ENCODE results near the gene MB. TPM values are rescaled to one million over a fixed set of nuclear protein-coding genes. Genes with fewer than 3 reads are reported as not detected.

The MB gene
- total RNA-seq, 1 experiment from 2014 or later: 0.30 TPM

- no peak for DNase-seq (ENCODE audit: low spot score)
- Histone ChIP-seq H3K4me3 (ENCODE audit: low read depth, low read length, poor library complexity, severe bottlenecking) (no peak overlapping the region), H3K27ac (ENCODE audit: low read depth, low read length, poor library complexity, severe bottlenecking) (no peak overlapping the region), H3K36me3 (ENCODE audit: insufficient read depth, low read length, poor library complexity, severe bottlenecking) (no peaks in the 10 kb centered on the region), H3K4me1 (ENCODE audit: insufficient read depth, low read length, poor library complexity, severe bottlenecking) (no peaks in the 10 kb centered on the region), H3K9me3 (ENCODE audit: low read depth, low read length, poor library complexity, severe bottlenecking) (no peaks in the 10 kb centered on the region), H3K27me3 (replicated peaks; ENCODE audit: insufficient read depth, low read depth, low read length, poor library complexity) (no peaks in the 10 kb centered on the region)
- no TSS peak for BruUV-seq (replicated peaks)
- ChIA-PET POLR2A (ENCODE audit: low non-redundant PET) (no interaction called here), CTCF (no interaction called here)
- TF ChIP-seq CTCF (conservative IDR thresholded peaks at IDR 0.05; ENCODE audit: low read depth, low read length) (no peak), EZH2 (IDR thresholded peaks at IDR 0.05; ENCODE audit: borderline replicate concordance, low read depth, low read length, poor library complexity, severe bottlenecking) (no peak)
- intact Hi-C loops (cut with micrococcal nuclease; ENCODE audit: unreplicated experiment): no loop called here
Measured at GRCh38 chr22:35604621-35605368, 12.3 kb downstream of the MB start.

GRCh38 chr22:35601743-35602615 lies 15.2 kb downstream of the MB start:
- Histone ChIP-seq H3K27ac (ENCODE audit: low read depth, low read length, poor library complexity, severe bottlenecking) (no peak overlapping the region), H3K4me1 (ENCODE audit: insufficient read depth, low read length, poor library complexity, severe bottlenecking) (no peaks in the 10 kb centered on the region), H3K9me3 (ENCODE audit: low read depth, low read length, poor library complexity, severe bottlenecking) (no peaks in the 10 kb centered on the region), H3K4me3 (ENCODE audit: low read depth, low read length, poor library complexity, severe bottlenecking) (no peak overlapping the region), H3K36me3 (ENCODE audit: insufficient read depth, low read length, poor library complexity, severe bottlenecking) (no peaks in the 10 kb centered on the region), H3K27me3 (replicated peaks; ENCODE audit: insufficient read depth, low read depth, low read length, poor library complexity) (no peaks in the 10 kb centered on the region)
- no peak for DNase-seq (ENCODE audit: low spot score)
- TF ChIP-seq CTCF (conservative IDR thresholded peaks at IDR 0.05; ENCODE audit: low read depth, low read length) (no peak), EZH2 (IDR thresholded peaks at IDR 0.05; ENCODE audit: borderline replicate concordance, low read depth, low read length, poor library complexity, severe bottlenecking) (no peak)
- intact Hi-C loops (cut with micrococcal nuclease; ENCODE audit: unreplicated experiment): no loop called here
- BruUV-seq (replicated peaks): no TSS peak
- POLR2A ChIA-PET (ENCODE audit: low non-redundant PET): no interaction called here
- CTCF ChIA-PET: no interaction called here

- BruUV-seq (replicated peaks): no TSS peak
- CTCF ChIA-PET: no interaction called here
Measured at GRCh38 chr22:35601013-35601580, 16.0 kb downstream of the MB start.

More at GRCh38 chr22:35601013-35601580, 16.0 kb downstream of the MB start:
- no peaks in the 10 kb centered on the region for H3K27me3 ChIP-seq (replicated peaks; ENCODE audit: insufficient read depth, low read depth, low read length, poor library complexity)
- no peak overlapping the region for H3K27ac ChIP-seq (ENCODE audit: low read depth, low read length, poor library complexity, severe bottlenecking)
- no peak for TF ChIP-seq EZH2 (IDR thresholded peaks at IDR 0.05; ENCODE audit: borderline replicate concordance, low read depth, low read length, poor library complexity, severe bottlenecking)
- TF ChIP-seq CTCF (conservative IDR thresholded peaks at IDR 0.05; ENCODE audit: low read depth, low read length): no peak
- no peaks in the 10 kb centered on the region for H3K4me1 ChIP-seq (ENCODE audit: insufficient read depth, low read length, poor library complexity, severe bottlenecking)
- H3K9me3 ChIP-seq (ENCODE audit: low read depth, low read length, poor library complexity, severe bottlenecking): no peaks in the 10 kb centered on the region
- intact Hi-C loops (cut with micrococcal nuclease; ENCODE audit: unreplicated experiment): no loop called here
- H3K36me3 ChIP-seq (ENCODE audit: insufficient read depth, low read length, poor library complexity, severe bottlenecking): no peaks in the 10 kb centered on the region
- POLR2A ChIA-PET (ENCODE audit: low non-redundant PET): no interaction called here
- no peak for DNase-seq (ENCODE audit: low spot score)
- H3K4me3 ChIP-seq (ENCODE audit: low read depth, low read length, poor library complexity, severe bottlenecking): no peak overlapping the region
